ENCODE measurements around the gene FALEC. TPM values are rescaled to one million over a fixed set of nuclear protein-coding genes. Genes with fewer than 3 reads are reported as not detected.

Gene FALEC
- 1 to 10 TPM in 1 of 7 donors, under 1 TPM in 1, not detected in 5; 0.97 to 1.9 TPM for total RNA-seq
- polyA plus RNA-seq = under 1 TPM in 2 of 3 donors, not detected in 1; 0.20 to 0.29 TPM
- long read RNA-seq, donor 1 = 0 reads
- long read RNA-seq, donor 2 = 0 reads

DNA sequence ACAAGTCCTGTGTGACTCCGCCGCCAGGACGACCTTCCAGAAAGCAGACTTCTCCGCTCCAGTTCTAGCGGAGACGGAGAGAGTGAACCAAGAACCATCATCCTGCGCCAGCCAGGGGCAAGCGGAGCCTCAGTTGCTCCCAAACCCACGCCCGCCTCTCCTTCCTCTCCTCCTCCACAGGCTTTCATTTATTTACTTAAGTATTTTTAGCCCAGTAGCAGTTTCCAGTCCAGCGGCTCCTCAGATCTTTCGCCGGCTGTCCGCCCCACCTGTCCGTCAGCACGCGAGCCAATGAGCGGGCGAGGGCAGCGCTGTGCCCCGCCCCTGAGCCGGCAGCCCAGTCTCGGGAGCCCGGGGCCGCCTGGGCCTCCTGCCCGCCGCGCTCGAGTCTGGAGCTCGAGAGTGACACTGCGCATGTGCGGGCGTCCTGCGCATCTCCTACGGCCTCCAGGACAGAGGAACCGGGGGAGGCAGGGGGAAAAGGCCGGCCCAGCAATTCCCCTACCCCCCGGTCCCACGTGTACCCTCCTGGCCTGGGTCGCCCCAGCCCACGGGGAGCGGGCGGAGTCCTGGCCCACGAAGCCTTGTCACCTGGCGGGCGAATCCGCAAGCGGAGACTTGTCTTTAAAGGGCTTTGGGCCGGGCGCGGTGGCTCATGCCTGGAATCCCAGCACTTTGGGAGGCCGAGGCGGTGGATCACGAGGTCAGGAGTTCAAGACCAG lies at the start of gene FALEC:
FALEC (plus strand) TSS at position 425 of the 722 bp plus-strand sequence.
- intact Hi-C loops (cut with DNase I; ENCODE audit: low total_unique reads) = no loop called here
- Histone ChIP-seq H3K4me3 (peak within 1 kb of the TSS; percentile 57 to 91 (median 64)), H3K27me3 (replicated peaks in 1 of 7) (no peaks in the 10 kb centered on the region), H3K27ac (peak within 1 kb of the TSS; percentile 63 to 90 (median 80)), H3K9me3 (no peaks in the 10 kb centered on the region), H3K36me3 (peaks cover 0 to 17% (median 0%) of the 10 kb centered on the region in 6 donors), H3K4me1 (peaks cover 7 to 34% (median 20%) of the 10 kb centered on the region in 6 donors)
- peak; percentile 99 for DNase-seq
- TF ChIP-seq POLR2A (IDR thresholded peaks at IDR 0.05) (no peak), POLR2AphosphoS5 (IDR thresholded peaks at IDR 0.05) (peak; percentile 81 to 87 (median 87))
- TF ChIP-seq, protein P1, sequence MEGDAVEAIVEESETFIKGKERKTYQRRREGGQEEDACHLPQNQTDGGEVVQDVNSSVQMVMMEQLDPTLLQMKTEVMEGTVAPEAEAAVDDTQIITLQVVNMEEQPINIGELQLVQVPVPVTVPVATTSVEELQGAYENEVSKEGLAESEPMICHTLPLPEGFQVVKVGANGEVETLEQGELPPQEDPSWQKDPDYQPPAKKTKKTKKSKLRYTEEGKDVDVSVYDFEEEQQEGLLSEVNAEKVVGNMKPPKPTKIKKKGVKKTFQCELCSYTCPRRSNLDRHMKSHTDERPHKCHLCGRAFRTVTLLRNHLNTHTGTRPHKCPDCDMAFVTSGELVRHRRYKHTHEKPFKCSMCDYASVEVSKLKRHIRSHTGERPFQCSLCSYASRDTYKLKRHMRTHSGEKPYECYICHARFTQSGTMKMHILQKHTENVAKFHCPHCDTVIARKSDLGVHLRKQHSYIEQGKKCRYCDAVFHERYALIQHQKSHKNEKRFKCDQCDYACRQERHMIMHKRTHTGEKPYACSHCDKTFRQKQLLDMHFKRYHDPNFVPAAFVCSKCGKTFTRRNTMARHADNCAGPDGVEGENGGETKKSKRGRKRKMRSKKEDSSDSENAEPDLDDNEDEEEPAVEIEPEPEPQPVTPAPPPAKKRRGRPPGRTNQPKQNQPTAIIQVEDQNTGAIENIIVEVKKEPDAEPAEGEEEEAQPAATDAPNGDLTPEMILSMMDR (IDR thresholded peaks at IDR 0.05 in 8 of 11, conservative IDR thresholded peaks at IDR 0.05 in 3 of 11) = peak in 5 of 11 experiments; percentile 14 to 41 (median 21)
- 0 to 1% (median 1%) methylated on average over 40 to 54 of the region's 54 CpGs for WGBS, 5 donors

- TF ChIP-seq, protein P1 (IDR thresholded peaks at IDR 0.05 in 8 of 11, conservative IDR thresholded peaks at IDR 0.05 in 3 of 11) = no peak
- TF ChIP-seq POLR2A (IDR thresholded peaks at IDR 0.05) = no peak
- no peak for TF ChIP-seq POLR2AphosphoS5 (IDR thresholded peaks at IDR 0.05)
- Histone ChIP-seq H3K4me3 (no peak overlapping the region), H3K4me1 (peaks cover 0 to 5% (median 2%) of the 10 kb centered on the region in 6 donors), H3K36me3 (peaks cover 0 to 97% (median 62%) of the 10 kb centered on the region in 6 donors), H3K27me3 (replicated peaks in 1 of 7) (no peaks in the 10 kb centered on the region), H3K27ac (no peak overlapping the region), H3K9me3 (no peaks in the 10 kb centered on the region)
- no peak for DNase-seq
- intact Hi-C loops (cut with DNase I; ENCODE audit: low total_unique reads) = no loop called here
Measured at GRCh38 chr1:150466964-150467363, 48.6 kb upstream of the FALEC start.

DNA sequence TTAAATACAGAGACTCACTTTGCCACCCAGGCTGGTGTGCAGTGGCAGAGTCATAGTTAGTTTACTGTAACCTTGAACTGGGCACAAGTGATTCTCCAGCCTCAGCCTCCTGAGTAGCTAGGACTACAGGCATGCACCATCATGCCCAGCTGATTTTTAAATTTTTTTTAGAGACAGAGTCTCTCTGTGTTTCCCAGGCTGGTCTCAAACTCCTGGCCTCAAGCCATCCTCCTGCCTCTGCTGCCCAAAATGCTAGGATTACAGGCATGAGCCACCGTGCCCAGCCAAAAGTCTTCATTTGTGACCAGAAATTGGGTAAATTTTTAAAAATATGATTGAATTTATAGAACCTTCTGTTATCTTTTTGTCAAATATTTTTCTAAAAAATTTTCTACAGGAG lies 46.3 kb upstream of the FALEC start:
- Histone ChIP-seq H3K9me3 (no peaks in the 10 kb centered on the region), H3K27me3 (replicated peaks in 1 of 7) (no peaks in the 10 kb centered on the region), H3K4me3 (no peak overlapping the region), H3K36me3 (peaks cover 0 to 96% (median 68%) of the 10 kb centered on the region in 6 donors), H3K27ac (no peak overlapping the region), H3K4me1 (peaks cover 0 to 11% (median 1%) of the 10 kb centered on the region in 6 donors)
- DNase-seq = no peak
- TF ChIP-seq POLR2A (IDR thresholded peaks at IDR 0.05) = no peak
- no peak for TF ChIP-seq POLR2AphosphoS5 (IDR thresholded peaks at IDR 0.05)
- intact Hi-C loops (cut with DNase I; ENCODE audit: low total_unique reads) = no loop called here
- WGBS, 5 donors = 93 to 100% (median 98%) methylated on average over 1 of the region's 1 CpG

- H3K36me3 ChIP-seq = peaks cover 0 to 64% (median 40%) of the 10 kb centered on the region in 6 donors
- H3K27me3 ChIP-seq (replicated peaks in 1 of 7) = no peaks in the 10 kb centered on the region
- H3K27ac ChIP-seq = peak overlapping the region in 2 of 8 donors; percentile 47 to 53
- intact Hi-C loops (cut with DNase I; ENCODE audit: low total_unique reads) = loop anchor here (10.0 kb wide), 1 partner anchor 108 kb away; the partner anchor contains the start of gene RPRD2
- no peak for DNase-seq
- H3K4me1 ChIP-seq = peaks cover 0 to 33% (median 7%) of the 10 kb centered on the region in 6 donors
- no peaks in the 10 kb centered on the region for H3K9me3 ChIP-seq
- no peak overlapping the region for H3K4me3 ChIP-seq
- 93 to 99% (median 96%) methylated on average over 5 to 10 of the region's 10 CpGs for WGBS, 5 donors
- peak in 1 of 3 donors; percentile 37 for TF ChIP-seq POLR2AphosphoS5 (IDR thresholded peaks at IDR 0.05)
- TF ChIP-seq POLR2A (IDR thresholded peaks at IDR 0.05) = no peak
- TF ChIP-seq, protein P1 (IDR thresholded peaks at IDR 0.05 in 8 of 11, conservative IDR thresholded peaks at IDR 0.05 in 3 of 11) = no peak
Measured at GRCh38 chr1:150472601-150473200, 42.9 kb upstream of the FALEC start.
